CD4-positive, alpha-beta T cell treated with Interleukin-15 for 1 hour (primary cell): Measurements from ENCODE around the gene CLDN7.
A peak's percentile ranks its signal among the peaks of the same experiment; 100 is the strongest.

Experiments used
- DNase-seq: peaks from one replicate; pipeline ENCODE4 v3.0.0-alpha.2; 2020

The CLDN7 gene, protein sequence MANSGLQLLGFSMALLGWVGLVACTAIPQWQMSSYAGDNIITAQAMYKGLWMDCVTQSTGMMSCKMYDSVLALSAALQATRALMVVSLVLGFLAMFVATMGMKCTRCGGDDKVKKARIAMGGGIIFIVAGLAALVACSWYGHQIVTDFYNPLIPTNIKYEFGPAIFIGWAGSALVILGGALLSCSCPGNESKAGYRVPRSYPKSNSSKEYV

DNA sequence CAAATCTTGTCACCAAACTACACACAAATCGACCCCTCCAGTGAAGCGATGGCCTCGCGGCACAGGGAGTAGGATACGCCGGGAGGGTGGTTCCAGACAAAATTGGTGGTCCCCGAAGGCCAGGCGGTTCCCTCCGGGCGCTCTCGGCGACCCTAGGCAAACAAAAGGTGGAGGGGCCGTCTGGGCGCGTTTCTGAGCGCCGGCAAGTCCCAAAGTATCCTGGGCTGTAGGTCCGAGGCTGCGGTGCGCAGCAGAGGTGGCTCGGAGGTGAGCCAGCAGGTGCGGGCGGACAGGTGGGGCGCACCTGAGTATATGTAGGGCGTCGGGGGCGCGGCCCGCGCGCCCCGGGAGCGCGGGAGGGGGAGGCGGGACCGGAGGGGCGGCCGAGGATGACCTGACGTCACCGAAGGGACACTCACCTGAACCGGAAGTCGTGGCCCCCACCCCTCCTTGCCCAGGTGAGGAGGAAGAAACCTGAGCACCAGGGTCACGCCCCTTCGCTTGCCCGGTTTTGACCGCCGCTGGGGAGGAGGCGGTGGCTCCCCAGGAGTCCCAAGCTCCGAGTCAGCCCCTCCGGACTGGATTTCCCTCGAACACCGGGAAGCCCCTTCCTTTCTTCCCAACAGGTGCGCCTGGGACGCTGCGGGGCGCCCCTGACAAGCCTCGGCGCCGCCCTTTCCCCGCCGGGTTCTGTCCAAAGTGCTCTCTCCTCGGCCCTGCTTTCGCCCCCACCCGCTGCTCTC, at the start of gene CLDN7:
TSS of gene CLDN7 (minus strand) at position 287 of the 743 bp plus-strand sequence. CDS start 435 bp downstream, outside the sequence.
- no peak for DNase-seq

GRCh38 chr17:7311110-7311705, 48.9 kb upstream of the CLDN7 start:
- DNase-seq = no peak

DNA sequence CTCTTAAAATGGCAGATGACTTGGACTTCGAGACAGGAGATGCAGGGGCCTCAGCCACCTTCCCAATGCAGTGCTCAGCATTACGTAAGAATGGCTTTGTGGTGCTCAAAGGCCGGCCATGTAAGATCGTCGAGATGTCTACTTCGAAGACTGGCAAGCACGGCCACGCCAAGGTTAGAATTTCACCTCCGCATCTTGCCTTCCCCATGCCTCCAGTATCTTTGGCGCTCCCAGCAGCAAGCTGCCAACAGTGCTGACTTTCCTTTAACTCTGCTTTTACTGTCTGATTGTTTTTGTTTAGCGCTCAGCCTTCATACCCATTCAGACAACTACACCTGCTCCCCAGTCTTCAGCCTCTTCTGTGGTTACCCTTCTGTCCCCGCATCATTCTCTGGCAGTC, 47.4 kb upstream of the CLDN7 start:
- no peak for DNase-seq

GRCh38 chr17:7308625-7309433, 46.6 kb upstream of the CLDN7 start:
- DNase-seq = peak; percentile 94

DNA sequence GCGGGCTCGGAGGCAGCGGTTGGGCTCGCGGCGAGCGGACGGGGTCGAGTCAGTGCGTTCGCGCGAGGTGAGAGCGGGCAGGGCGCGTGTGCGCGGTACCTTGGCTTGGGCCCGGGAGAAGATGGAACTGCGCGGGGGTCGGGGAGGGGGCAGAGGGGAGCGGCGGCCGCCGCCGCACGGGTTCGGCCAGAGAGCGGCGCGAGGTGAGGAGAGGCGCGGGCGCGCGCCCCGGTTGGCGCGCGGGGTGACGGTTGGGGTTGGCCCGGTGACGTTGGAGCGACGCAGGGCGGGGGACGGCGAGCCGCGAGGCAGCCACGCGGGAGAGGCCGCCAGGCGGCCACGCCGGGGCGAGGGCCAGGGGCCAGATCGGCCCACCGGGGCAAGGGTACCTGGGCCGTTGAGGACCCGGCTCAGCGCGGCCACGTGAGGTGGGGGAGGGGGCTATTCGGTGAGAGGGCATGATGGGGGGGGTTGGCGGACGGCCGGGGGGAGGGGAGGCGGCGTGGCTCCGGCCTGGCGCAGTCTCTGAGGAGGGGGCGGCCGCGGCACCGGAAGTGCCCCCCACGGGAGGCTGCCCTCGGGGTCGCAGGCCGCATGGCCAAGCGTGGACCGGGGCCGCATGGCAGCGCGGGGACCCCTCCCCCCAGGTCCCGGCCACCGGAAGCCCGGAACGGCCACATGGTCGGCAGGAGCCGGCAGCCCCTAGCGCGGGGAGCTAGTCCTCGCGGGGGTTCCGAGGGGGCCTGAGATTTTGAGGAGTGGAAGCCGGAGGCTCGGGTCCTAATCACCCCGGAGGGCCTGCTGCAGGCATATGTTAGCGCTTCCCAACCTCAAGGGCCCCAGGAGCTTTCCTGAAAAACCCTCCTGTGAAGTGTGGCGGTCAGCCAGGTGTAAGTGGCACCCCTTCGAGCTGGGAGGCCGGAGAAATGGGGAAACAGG, 45.7 kb upstream of the CLDN7 start:
- peak; percentile 61 for DNase-seq

GRCh38 chr17:7306911-7307685, 44.8 kb upstream of the CLDN7 start, which contains the start of gene EIF5A:
EIF5A (plus strand) TSS chr17:7307628; CDS start chr17:7309636, 2,008 bp downstream.
- peak; percentile 100 for DNase-seq

DNA sequence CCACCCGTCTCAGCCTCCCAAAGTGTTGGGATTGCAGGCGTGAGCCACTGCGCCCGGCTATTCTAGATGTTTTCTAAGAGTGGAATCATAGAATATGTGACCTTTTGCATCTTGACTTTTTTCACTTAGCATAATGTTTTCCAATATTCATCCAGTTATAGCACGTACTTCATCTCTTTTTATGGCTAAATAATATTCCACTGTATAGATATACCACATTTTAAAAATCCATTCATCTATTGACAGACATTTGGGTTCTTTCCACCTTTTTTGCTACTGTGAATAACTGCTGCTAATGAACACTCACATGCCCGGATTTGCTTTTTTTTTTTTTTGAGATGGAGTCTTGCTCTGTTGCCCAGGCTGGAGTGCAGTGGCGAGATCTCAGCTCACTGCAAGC, 41.9 kb upstream of the CLDN7 start:
- no peak for DNase-seq

DNA sequence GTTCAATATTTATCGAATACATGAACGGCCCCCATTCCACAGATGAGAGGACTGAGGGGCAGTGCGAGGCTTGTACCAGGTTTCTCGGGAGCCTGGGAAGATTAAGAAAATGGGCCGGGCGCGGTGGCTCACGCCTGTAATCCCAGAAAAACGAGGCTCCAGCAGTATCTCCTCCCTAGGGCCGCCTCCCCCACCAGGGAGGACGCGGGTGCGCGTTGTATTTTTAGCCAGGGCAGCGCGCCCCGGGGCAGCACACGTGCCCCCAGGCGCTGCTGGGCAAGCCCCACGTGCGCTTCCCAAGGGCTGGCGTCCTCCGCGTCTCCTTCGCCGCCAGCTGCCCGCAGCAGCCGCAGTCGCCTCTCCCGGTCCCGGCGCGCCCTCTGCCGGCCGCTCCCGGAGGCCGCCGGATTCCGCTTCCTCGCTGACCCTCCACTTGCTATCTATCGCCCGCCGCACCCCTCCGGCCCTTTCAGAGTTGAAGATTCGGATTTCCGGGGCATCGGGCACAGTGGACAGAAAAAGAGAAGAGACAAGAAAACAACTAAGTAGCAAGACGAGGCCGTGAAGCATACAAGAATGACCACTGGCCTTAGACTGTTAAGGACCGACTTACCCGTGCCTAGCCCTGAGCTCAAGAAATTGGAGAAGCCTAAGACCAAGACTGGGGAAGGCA, 34.0 kb upstream of the CLDN7 start:
- peak; percentile 74 for DNase-seq

DNA sequence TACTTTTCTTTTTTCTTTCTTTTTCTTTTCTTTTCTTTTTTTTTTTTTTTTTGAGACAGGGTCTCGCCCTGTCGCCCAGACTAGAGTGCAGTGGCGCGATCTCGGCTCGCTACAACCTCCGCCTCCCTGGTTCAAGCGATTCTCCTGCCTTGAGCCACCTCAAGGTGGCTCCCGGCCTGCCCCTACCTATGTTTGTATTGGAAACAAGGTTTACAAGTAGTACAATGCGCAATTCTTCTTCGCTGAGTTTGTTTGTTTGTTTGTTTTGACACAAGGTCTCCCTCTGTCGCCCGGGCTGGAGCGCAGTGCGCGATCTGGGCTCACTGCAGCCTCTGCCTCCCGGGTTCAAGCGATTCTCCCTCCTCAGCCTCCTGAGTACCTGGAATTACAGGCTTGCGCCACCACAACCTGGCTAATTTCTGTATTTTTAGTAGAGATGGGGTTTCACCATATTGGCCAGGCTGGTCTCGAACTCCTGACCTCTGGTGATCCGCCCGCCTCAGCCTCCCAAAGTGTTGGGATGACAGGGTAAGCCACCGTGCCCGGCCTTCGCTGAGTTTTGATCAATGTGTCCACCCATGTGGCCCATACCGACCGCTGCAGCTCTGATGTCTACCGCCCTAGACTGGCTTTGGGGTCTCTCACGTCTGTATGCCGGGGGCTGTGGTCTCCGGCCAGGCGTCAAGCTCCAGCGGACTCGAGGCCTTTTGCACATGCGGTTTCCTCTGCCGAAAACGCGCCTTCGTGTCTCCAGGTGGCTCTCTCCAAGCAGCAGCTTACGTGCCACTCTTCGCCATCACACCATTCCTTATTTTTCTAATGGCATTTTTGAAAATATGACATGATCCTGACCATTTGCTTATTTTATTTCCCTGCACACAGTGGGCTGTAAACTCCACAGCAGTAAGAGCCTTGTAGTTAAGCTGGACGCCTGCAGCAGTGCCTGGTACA, 33.2 kb upstream of the CLDN7 start:
- DNase-seq = no peak

GRCh38 chr17:7294614-7295153, 32.4 kb upstream of the CLDN7 start, which contains the start of gene YBX2:
YBX2 (minus strand) TSS chr17:7294639; CDS start chr17:7294500, 139 bp downstream.
- peak; percentile 87 for DNase-seq

- DNase-seq = no peak
These were observed 31.7 kb upstream of the CLDN7 start for GRCh38 chr17:7293816-7294613.

- no peak for DNase-seq
These were observed 30.9 kb upstream of the CLDN7 start for GRCh38 chr17:7293159-7293558.

GRCh38 chr17:7292729-7293128, 30.5 kb upstream of the CLDN7 start:
- no peak for DNase-seq

- no peak for DNase-seq
These were observed 29.9 kb upstream of the CLDN7 start for GRCh38 chr17:7292194-7292593.

GRCh38 chr17:7290685-7291084, 28.4 kb upstream of the CLDN7 start:
- DNase-seq = no peak

- DNase-seq = no peak
These were observed 27.9 kb upstream of the CLDN7 start for GRCh38 chr17:7290166-7290565.

DNA sequence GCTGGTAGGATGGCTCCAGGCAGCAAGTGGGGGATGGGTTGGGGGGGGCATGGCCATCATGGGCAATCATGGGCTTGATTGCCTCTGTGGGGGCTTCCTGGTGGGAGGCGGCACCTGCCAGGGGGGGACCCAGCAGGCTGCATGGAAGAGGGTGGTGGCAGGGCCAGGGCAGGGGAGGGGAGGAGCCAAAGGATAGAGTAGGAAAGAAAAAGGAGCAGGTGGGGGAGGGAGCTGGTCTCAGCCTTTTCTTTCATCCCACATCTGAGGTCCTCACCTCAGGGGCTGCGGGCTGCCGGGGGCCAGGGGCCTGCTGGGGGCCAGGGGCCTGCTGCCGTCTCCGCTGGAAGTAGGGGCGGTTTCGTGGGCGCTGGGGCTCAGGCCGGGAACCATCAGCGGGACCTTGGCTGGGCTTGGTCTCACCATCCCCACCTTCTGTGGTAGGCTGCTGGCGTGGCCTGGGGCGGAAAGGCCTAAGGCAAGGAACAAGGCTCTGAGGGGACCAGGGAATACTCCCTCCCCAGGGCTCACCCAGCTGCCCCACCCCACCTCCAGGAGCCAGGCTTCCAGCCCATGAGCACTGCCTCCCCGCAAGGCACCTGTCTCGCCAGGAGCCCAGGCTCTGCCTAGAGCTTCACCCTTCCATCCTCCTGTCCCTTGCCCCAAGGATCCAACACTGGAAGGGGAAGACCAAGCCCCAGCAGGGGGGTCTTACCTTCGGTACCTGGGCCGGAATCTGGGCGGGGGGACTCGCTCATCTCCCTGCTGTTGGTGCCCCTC, 27.2 kb upstream of the CLDN7 start:
- no peak for DNase-seq
